ENCODE results near the gene ZAR1. TPM values are rescaled to one million over a fixed set of nuclear protein-coding genes. Genes with fewer than 3 reads are reported as not detected.
A peak's percentile ranks its signal among the peaks of the same experiment; 100 is the strongest.

Gene ZAR1
- total RNA-seq, 1 donor from 2014 or later, result 2.3 TPM

DNA sequence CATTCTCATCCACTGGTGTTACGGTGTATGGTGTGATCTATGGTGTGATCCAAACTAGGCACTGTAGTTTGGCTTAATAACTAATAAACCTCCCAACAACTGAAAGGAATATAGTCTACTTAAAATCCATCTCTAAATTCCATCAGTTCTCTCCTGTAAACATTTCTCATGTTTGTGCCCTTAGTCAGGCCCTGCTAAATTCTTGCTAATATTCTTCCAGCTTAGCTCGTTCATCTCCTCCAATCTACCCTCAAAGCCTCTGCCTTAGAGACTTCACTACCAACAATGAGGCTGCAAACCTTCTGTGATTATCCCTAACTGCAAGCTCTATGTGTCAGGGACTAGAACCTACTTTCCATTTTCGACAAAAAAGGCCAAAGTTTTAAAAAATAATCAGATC, 28.1 kb downstream of the ZAR1 start:
- no peaks in the 10 kb centered on the region for H3K4me1 Mint-ChIP-seq
- TF ChIP-seq, protein P1, sequence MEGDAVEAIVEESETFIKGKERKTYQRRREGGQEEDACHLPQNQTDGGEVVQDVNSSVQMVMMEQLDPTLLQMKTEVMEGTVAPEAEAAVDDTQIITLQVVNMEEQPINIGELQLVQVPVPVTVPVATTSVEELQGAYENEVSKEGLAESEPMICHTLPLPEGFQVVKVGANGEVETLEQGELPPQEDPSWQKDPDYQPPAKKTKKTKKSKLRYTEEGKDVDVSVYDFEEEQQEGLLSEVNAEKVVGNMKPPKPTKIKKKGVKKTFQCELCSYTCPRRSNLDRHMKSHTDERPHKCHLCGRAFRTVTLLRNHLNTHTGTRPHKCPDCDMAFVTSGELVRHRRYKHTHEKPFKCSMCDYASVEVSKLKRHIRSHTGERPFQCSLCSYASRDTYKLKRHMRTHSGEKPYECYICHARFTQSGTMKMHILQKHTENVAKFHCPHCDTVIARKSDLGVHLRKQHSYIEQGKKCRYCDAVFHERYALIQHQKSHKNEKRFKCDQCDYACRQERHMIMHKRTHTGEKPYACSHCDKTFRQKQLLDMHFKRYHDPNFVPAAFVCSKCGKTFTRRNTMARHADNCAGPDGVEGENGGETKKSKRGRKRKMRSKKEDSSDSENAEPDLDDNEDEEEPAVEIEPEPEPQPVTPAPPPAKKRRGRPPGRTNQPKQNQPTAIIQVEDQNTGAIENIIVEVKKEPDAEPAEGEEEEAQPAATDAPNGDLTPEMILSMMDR (IDR thresholded peaks at IDR 0.05; ENCODE audit: unreplicated experiment), result no peak
- peaks cover 38% of the 10 kb centered on the region for H3K36me3 Mint-ChIP-seq
- H3K27me3 Mint-ChIP-seq (ENCODE audit: low read depth), result no peaks in the 10 kb centered on the region
- H3K9me3 Mint-ChIP-seq, result no peaks in the 10 kb centered on the region
- no peak for DNase-seq (ENCODE audit: low spot score in 2 of 2, unreplicated experiment in 2 of 2)
- H3K4me3 Mint-ChIP-seq, result no peak overlapping the region
- no peak overlapping the region for H3K27ac Mint-ChIP-seq

- H3K4me3 Mint-ChIP-seq, result no peak overlapping the region
- no peaks in the 10 kb centered on the region for H3K9me3 Mint-ChIP-seq
- no peaks in the 10 kb centered on the region for H3K27me3 Mint-ChIP-seq (ENCODE audit: low read depth)
- TF ChIP-seq, protein P1 (IDR thresholded peaks at IDR 0.05; ENCODE audit: unreplicated experiment), result no peak
- H3K4me1 Mint-ChIP-seq, result no peaks in the 10 kb centered on the region
- H3K36me3 Mint-ChIP-seq, result peaks cover 52% of the 10 kb centered on the region
- no peak for DNase-seq (ENCODE audit: low spot score in 2 of 2, unreplicated experiment in 2 of 2)
- no peak overlapping the region for H3K27ac Mint-ChIP-seq
Observed at GRCh38 chr4:48526406-48526805, 36.4 kb downstream of the ZAR1 start.

DNA sequence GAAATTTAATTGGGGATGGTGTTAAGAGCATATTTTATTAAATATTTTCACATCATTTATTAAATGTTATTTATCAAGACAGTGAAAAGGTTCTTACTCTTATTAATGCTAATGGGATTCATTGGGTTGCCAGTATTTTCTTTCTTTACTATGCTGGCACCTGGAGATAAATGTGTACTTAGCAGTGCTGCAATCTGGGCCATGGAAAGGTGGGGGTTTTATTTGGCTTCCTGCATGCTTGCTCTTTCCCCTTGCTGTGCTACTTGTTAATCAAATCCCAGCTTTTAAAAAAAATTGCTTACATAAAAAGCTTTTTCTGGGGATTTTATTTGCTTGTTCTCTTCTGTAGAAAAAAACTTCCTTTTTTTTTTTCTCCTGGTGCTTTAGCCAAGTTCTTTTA, 48.3 kb downstream of the ZAR1 start:
- Mint-ChIP-seq H3K4me3 (no peak overlapping the region), H3K36me3 (peaks cover 27% of the 10 kb centered on the region)

GRCh38 chr4:48539597-48539996, 49.5 kb downstream of the ZAR1 start:
- Mint-ChIP-seq H3K4me3 (no peak overlapping the region), H3K27ac (no peak overlapping the region), H3K27me3 (ENCODE audit: low read depth) (no peaks in the 10 kb centered on the region), H3K4me1 (peaks cover 8% of the 10 kb centered on the region), H3K36me3 (peaks cover 26% of the 10 kb centered on the region), H3K9me3 (no peaks in the 10 kb centered on the region)
- no peak for DNase-seq (ENCODE audit: low spot score in 2 of 2, unreplicated experiment in 2 of 2)
- TF ChIP-seq, protein P1 (IDR thresholded peaks at IDR 0.05; ENCODE audit: unreplicated experiment), result no peak

More for the DNA sequence above, 48.3 kb downstream of the ZAR1 start:
- Mint-ChIP-seq H3K27me3 (ENCODE audit: low read depth) (no peaks in the 10 kb centered on the region), H3K9me3 (no peaks in the 10 kb centered on the region), H3K27ac (peak overlapping the region; percentile 53), H3K4me1 (peaks cover 8% of the 10 kb centered on the region)
- DNase-seq (ENCODE audit: low spot score in 2 of 2, unreplicated experiment in 2 of 2), result no peak
- TF ChIP-seq, protein P1 (IDR thresholded peaks at IDR 0.05; ENCODE audit: unreplicated experiment), result no peak

GRCh38 chr4:48542888-48543287, 52.8 kb downstream of the ZAR1 start:
- no peak for DNase-seq (ENCODE audit: low spot score in 2 of 2, unreplicated experiment in 2 of 2)
- peaks cover 21% of the 10 kb centered on the region for H3K36me3 Mint-ChIP-seq
- H3K27me3 Mint-ChIP-seq (ENCODE audit: low read depth), result no peaks in the 10 kb centered on the region
- H3K27ac Mint-ChIP-seq, result no peak overlapping the region
- no peak overlapping the region for H3K4me3 Mint-ChIP-seq
- peaks cover 10% of the 10 kb centered on the region for H3K4me1 Mint-ChIP-seq
- no peaks in the 10 kb centered on the region for H3K9me3 Mint-ChIP-seq
- TF ChIP-seq, protein P1 (IDR thresholded peaks at IDR 0.05; ENCODE audit: unreplicated experiment), result no peak

DNA sequence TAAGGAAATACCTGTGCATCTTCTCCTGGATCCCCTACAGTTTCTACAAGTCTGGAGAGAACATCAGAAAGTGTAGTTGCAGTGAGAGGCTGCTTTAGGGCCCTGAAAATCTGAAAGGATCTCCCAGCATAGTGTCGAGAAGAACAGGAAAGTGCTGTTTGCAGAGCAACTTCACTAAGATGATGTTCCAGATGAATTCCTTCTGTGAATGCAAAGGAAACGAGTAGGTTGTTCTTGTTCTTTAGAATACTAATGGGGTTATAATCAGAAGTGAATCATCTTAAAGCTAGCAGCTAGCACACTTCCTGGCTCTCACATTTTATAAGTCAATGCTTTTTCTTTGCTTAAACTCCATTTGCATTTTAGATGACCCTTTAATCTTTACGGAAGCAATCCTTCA, 53.7 kb downstream of the ZAR1 start:
- Mint-ChIP-seq H3K4me3 (no peak overlapping the region), H3K9me3 (no peaks in the 10 kb centered on the region), H3K27me3 (ENCODE audit: low read depth) (no peaks in the 10 kb centered on the region), H3K27ac (no peak overlapping the region), H3K36me3 (peaks cover 21% of the 10 kb centered on the region), H3K4me1 (peaks cover 5% of the 10 kb centered on the region)
- no peak for DNase-seq (ENCODE audit: low spot score in 2 of 2, unreplicated experiment in 2 of 2)
- TF ChIP-seq, protein P1 (IDR thresholded peaks at IDR 0.05; ENCODE audit: unreplicated experiment), result no peak
